Choroid plexus epithelial cell (primary cell): ENCODE data around the gene SLC37A3.
"Not testable (repeated sequence)": the region's sequence is repeated elsewhere in the genome, so short reads cannot be mapped to it uniquely, and the experiment has no call there.

ENCODE experiments used
- DNase-seq: peaks from one replicate; pipeline ENCODE4 v3.0.0-alpha.2; 2010; ENCODE audit warnings: low read depth
- H3K4me3 ChIP-seq: 2 replicates; pipeline ENCODE4 v1.5.1; 2011; ENCODE audit warnings: low read depth, mild to moderate bottlenecking, control low read depth, low read length, moderate library complexity
- TF ChIP-seq, protein P1 (sequence below): conservative IDR thresholded peaks from 2 replicates; pipeline ENCODE4 v1.5.1; 2011; ENCODE audit warnings: low read depth, mild to moderate bottlenecking, control low read depth, inconsistent platforms, low read length, moderate library complexity

The SLC37A3 gene

DNA sequence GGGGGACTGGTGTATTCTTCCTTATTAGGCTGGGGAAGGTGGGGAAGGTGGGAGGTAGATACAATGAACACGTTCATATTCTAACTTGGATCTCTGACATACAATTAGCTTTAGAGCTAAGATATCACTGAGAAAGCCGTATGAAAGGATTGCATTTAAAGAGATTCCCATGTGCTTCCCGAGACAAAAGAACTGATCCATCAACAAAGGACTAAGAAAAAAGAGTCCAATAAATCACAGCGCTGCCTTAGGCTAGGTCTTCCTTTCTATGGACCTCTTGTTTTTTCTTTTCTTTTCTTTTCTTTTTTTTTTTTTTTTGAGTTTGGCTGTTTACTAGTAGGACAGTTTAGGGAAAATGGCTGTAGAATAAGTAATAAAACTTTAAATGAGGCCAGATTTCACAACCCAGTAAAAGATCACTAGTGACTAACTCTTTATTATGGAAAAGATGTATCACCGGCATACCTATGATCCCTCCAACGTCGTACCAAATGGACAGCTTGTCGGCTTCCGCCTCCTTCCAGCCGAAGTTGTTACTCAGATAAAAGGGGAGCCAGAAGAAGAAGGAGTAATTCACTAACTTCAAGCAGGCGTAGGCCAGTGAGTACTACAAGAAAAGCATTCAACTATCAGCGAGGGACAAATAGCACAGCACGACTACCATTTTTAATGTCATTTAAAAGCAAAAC is 50.0 kb downstream of the SLC37A3 start:
- peak; percentile 5 for DNase-seq
- TF ChIP-seq, protein P1, sequence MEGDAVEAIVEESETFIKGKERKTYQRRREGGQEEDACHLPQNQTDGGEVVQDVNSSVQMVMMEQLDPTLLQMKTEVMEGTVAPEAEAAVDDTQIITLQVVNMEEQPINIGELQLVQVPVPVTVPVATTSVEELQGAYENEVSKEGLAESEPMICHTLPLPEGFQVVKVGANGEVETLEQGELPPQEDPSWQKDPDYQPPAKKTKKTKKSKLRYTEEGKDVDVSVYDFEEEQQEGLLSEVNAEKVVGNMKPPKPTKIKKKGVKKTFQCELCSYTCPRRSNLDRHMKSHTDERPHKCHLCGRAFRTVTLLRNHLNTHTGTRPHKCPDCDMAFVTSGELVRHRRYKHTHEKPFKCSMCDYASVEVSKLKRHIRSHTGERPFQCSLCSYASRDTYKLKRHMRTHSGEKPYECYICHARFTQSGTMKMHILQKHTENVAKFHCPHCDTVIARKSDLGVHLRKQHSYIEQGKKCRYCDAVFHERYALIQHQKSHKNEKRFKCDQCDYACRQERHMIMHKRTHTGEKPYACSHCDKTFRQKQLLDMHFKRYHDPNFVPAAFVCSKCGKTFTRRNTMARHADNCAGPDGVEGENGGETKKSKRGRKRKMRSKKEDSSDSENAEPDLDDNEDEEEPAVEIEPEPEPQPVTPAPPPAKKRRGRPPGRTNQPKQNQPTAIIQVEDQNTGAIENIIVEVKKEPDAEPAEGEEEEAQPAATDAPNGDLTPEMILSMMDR: no peak

GRCh38 chr7:140347218-140347617 is 51.1 kb downstream of the SLC37A3 start:
- TF ChIP-seq, protein P1: no peak
- DNase-seq: no peak
- H3K4me3 ChIP-seq: no peak overlapping the region

More for the DNA sequence above, 50.0 kb downstream of the SLC37A3 start:
- H3K4me3 ChIP-seq: no peak overlapping the region

GRCh38 chr7:140345426-140345825 is 52.9 kb downstream of the SLC37A3 start:
- DNase-seq: no peak
- no peak overlapping the region for H3K4me3 ChIP-seq
- TF ChIP-seq, protein P1: no peak

DNA sequence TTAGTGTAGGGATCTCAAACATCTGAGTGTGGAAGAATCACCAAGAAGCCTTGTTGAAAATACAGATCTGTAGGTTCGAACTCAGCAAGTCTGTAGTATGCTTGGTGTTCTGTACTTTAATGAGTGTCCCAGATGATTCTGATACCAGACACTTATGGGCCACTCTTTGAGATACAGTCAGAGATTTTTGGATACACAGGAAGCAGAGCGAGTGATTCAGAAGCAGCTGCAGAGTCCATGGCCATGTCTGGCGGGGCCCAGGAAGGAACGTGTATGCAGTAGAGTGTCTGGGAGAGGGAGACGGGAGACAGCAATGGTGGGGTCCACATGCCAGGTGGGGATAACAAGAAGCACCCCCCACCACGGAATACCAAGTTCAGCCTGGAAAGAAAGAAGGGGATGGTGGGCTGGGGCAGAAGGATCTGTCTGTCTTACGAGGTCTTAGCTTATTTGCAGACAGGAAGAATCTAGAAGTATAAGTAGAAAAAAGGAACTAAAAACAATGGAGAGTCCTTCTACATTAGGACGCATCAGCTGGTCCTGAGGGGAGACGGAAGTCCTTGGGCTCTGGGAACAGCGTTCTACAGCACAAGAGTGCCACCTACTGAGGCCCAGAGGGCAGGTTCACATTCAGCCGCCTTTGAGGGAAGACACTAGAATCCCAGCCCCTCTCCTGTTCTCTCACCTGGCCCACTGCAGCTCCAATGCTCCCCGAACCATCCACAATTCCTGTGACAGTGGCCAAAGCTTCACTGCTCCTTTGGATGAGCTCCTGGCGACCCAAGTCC is 55.4 kb downstream of the SLC37A3 start:
- no peak overlapping the region for H3K4me3 ChIP-seq
- DNase-seq: peak; percentile 56
- TF ChIP-seq, protein P1: peak; percentile 64

- not testable (repeated sequence) for DNase-seq, H3K4me3 ChIP-seq
These were observed 59.4 kb downstream of the SLC37A3 start for GRCh38 chr7:140338959-140339358.

- TF ChIP-seq, protein P1: no peak
- no peak overlapping the region for H3K4me3 ChIP-seq
- no peak for DNase-seq
These were observed 63.8 kb downstream of the SLC37A3 start for GRCh38 chr7:140334341-140335057.

- no peak overlapping the region for H3K4me3 ChIP-seq
- TF ChIP-seq, protein P1: no peak
- DNase-seq: no peak
These were observed 64.6 kb downstream of the SLC37A3 start for GRCh38 chr7:140333686-140334085.
